Measurements from ENCODE around the gene FOXP3. TPM values are rescaled to one million over a fixed set of nuclear protein-coding genes. Genes with fewer than 3 reads are reported as not detected.

FOXP3 gene
- total RNA-seq, 1 experiment from 2014 or later, result not detected

- Histone ChIP-seq H3K4me2 (ENCODE audit: low read depth, low read length, poor library complexity, severe bottlenecking) (peak overlapping the region; percentile 78), H3K9me3 (ENCODE audit: low read length) (no peaks in the 10 kb centered on the region), H3K4me1 (ENCODE audit: low read length) (peaks cover 22% of the 10 kb centered on the region), H3K36me3 (ENCODE audit: insufficient read depth, low read length) (no peaks in the 10 kb centered on the region), H3K9me2 (replicated peaks; ENCODE audit: insufficient read depth, low read length) (no peaks in the 10 kb centered on the region), H4K20me1 (ENCODE audit: insufficient read depth, low read depth, low read length) (no peaks in the 10 kb centered on the region), H2AFZ (ENCODE audit: low read length) (no peak overlapping the region), H3K27ac (ENCODE audit: low read length) (no peak overlapping the region), H3K79me2 (ENCODE audit: low read length) (no peaks in the 10 kb centered on the region), H3K4me3 (ENCODE audit: low read length) (peak overlapping the region; percentile 65), H3K9ac (ENCODE audit: low read length) (peak overlapping the region; percentile 80), H3K27me3 (ENCODE audit: low read length) (no peaks in the 10 kb centered on the region)
- DNase-seq, result no peak
These were observed 5.9 kb upstream of the FOXP3 start for GRCh38 chrX:49270249-49270921.

- Histone ChIP-seq H3K9me2 (replicated peaks; ENCODE audit: insufficient read depth, low read length) (no peaks in the 10 kb centered on the region), H3K4me3 (ENCODE audit: low read length) (peak within 1 kb of the TSS; percentile 72), H4K20me1 (ENCODE audit: insufficient read depth, low read depth, low read length) (no peaks in the 10 kb centered on the region), H3K9me3 (ENCODE audit: low read length) (no peaks in the 10 kb centered on the region), H3K4me1 (ENCODE audit: low read length) (peaks cover 22% of the 10 kb centered on the region), H3K79me2 (ENCODE audit: low read length) (no peaks in the 10 kb centered on the region), H2AFZ (ENCODE audit: low read length) (peak within 1 kb of the TSS; percentile 42; the same call in 1 of the 2 replicates), H3K27ac (ENCODE audit: low read length) (peak within 1 kb of the TSS; percentile 62), H3K4me2 (ENCODE audit: low read depth, low read length, poor library complexity, severe bottlenecking) (peak within 1 kb of the TSS; percentile 78), H3K27me3 (ENCODE audit: low read length) (no peaks in the 10 kb centered on the region), H3K36me3 (ENCODE audit: insufficient read depth, low read length) (no peaks in the 10 kb centered on the region), H3K9ac (ENCODE audit: low read length) (peak within 1 kb of the TSS; percentile 80)
- DNase-seq, result no peak
These were observed 5.3 kb upstream of the FOXP3 start, which contains the start of gene PPP1R3F for GRCh38 chrX:49269767-49270248. TSS of gene PPP1R3F (plus strand) at chrX:49269793. CDS start at chrX:49269870, 77 bp downstream.

GRCh38 chrX:49269010-49269766 is 4.7 kb upstream of the FOXP3 start:
- no peaks in the 10 kb centered on the region for H3K9me3 ChIP-seq (ENCODE audit: low read length)

GRCh38 chrX:49268702-49269009 is 4.1 kb upstream of the FOXP3 start:
- H3K36me3 ChIP-seq (ENCODE audit: insufficient read depth, low read length), result no peaks in the 10 kb centered on the region
- DNase-seq, result no peak
- H3K4me3 ChIP-seq (ENCODE audit: low read length), result peak overlapping the region; percentile 72
- H3K9ac ChIP-seq (ENCODE audit: low read length), result peak overlapping the region; percentile 77
- no peaks in the 10 kb centered on the region for H3K79me2 ChIP-seq (ENCODE audit: low read length)
- no peaks in the 10 kb centered on the region for H3K27me3 ChIP-seq (ENCODE audit: low read length)
- H3K9me2 ChIP-seq (replicated peaks; ENCODE audit: insufficient read depth, low read length), result no peaks in the 10 kb centered on the region
- H3K4me1 ChIP-seq (ENCODE audit: low read length), result peaks cover 22% of the 10 kb centered on the region
- H4K20me1 ChIP-seq (ENCODE audit: insufficient read depth, low read depth, low read length), result no peaks in the 10 kb centered on the region
- no peak overlapping the region for H2AFZ ChIP-seq (ENCODE audit: low read length)
- H3K9me3 ChIP-seq (ENCODE audit: low read length), result no peaks in the 10 kb centered on the region
- H3K4me2 ChIP-seq (ENCODE audit: low read depth, low read length, poor library complexity, severe bottlenecking), result peak overlapping the region; percentile 68
- H3K27ac ChIP-seq (ENCODE audit: low read length), result peak overlapping the region; percentile 34; the same call in 1 of the 2 replicates

More at GRCh38 chrX:49269010-49269766, 4.7 kb upstream of the FOXP3 start:
- H3K36me3 ChIP-seq (ENCODE audit: insufficient read depth, low read length), result no peaks in the 10 kb centered on the region
- peak overlapping the region; percentile 72 for H3K4me3 ChIP-seq (ENCODE audit: low read length)
- peak; percentile 98 for DNase-seq
- H3K79me2 ChIP-seq (ENCODE audit: low read length), result no peaks in the 10 kb centered on the region
- H4K20me1 ChIP-seq (ENCODE audit: insufficient read depth, low read depth, low read length), result no peaks in the 10 kb centered on the region
- H3K9me2 ChIP-seq (replicated peaks; ENCODE audit: insufficient read depth, low read length), result no peaks in the 10 kb centered on the region
- H3K9ac ChIP-seq (ENCODE audit: low read length), result peak overlapping the region; percentile 80
- peak overlapping the region; percentile 78 for H3K4me2 ChIP-seq (ENCODE audit: low read depth, low read length, poor library complexity, severe bottlenecking)
- no peaks in the 10 kb centered on the region for H3K27me3 ChIP-seq (ENCODE audit: low read length)
- peak overlapping the region; percentile 62 for H3K27ac ChIP-seq (ENCODE audit: low read length)
- peaks cover 22% of the 10 kb centered on the region for H3K4me1 ChIP-seq (ENCODE audit: low read length)
- H2AFZ ChIP-seq (ENCODE audit: low read length), result peak overlapping the region; percentile 42; the same call in 1 of the 2 replicates

GRCh38 chrX:49266523-49267445 is 2.3 kb upstream of the FOXP3 start:
- DNase-seq, result no peak
- H3K27me3 ChIP-seq (ENCODE audit: low read length), result no peaks in the 10 kb centered on the region
- no peak overlapping the region for H2AFZ ChIP-seq (ENCODE audit: low read length)
- no peaks in the 10 kb centered on the region for H3K9me3 ChIP-seq (ENCODE audit: low read length)
- H3K27ac ChIP-seq (ENCODE audit: low read length), result no peak overlapping the region
- H3K79me2 ChIP-seq (ENCODE audit: low read length), result no peaks in the 10 kb centered on the region
- H3K9me2 ChIP-seq (replicated peaks; ENCODE audit: insufficient read depth, low read length), result no peaks in the 10 kb centered on the region
- no peaks in the 10 kb centered on the region for H4K20me1 ChIP-seq (ENCODE audit: insufficient read depth, low read depth, low read length)
- H3K36me3 ChIP-seq (ENCODE audit: insufficient read depth, low read length), result no peaks in the 10 kb centered on the region
- H3K4me3 ChIP-seq (ENCODE audit: low read length), result no peak overlapping the region
- no peak overlapping the region for H3K4me2 ChIP-seq (ENCODE audit: low read depth, low read length, poor library complexity, severe bottlenecking)
- H3K4me1 ChIP-seq (ENCODE audit: low read length), result peaks cover 22% of the 10 kb centered on the region
- no peak overlapping the region for H3K9ac ChIP-seq (ENCODE audit: low read length)

- Histone ChIP-seq H3K4me1 (ENCODE audit: low read length) (peaks cover 7% of the 10 kb centered on the region), H2AFZ (ENCODE audit: low read length) (no peak overlapping the region), H3K36me3 (ENCODE audit: insufficient read depth, low read length) (no peaks in the 10 kb centered on the region), H3K9ac (ENCODE audit: low read length) (no peak overlapping the region), H3K27me3 (ENCODE audit: low read length) (no peaks in the 10 kb centered on the region), H3K27ac (ENCODE audit: low read length) (no peak overlapping the region), H3K9me2 (replicated peaks; ENCODE audit: insufficient read depth, low read length) (no peaks in the 10 kb centered on the region), H3K79me2 (ENCODE audit: low read length) (no peaks in the 10 kb centered on the region), H4K20me1 (ENCODE audit: insufficient read depth, low read depth, low read length) (no peaks in the 10 kb centered on the region), H3K9me3 (ENCODE audit: low read length) (no peaks in the 10 kb centered on the region), H3K4me2 (ENCODE audit: low read depth, low read length, poor library complexity, severe bottlenecking) (no peak overlapping the region), H3K4me3 (ENCODE audit: low read length) (no peak overlapping the region)
- no peak for DNase-seq
These were observed 879 bp downstream of the FOXP3 start for GRCh38 chrX:49263631-49264030.

GRCh38 chrX:49262603-49263002 is 1.9 kb downstream of the FOXP3 start:
- Histone ChIP-seq H3K4me1 (ENCODE audit: low read length) (no peaks in the 10 kb centered on the region), H2AFZ (ENCODE audit: low read length) (no peak overlapping the region), H3K9me3 (ENCODE audit: low read length) (no peaks in the 10 kb centered on the region), H3K9ac (ENCODE audit: low read length) (no peak overlapping the region), H4K20me1 (ENCODE audit: insufficient read depth, low read depth, low read length) (no peaks in the 10 kb centered on the region), H3K9me2 (replicated peaks; ENCODE audit: insufficient read depth, low read length) (no peaks in the 10 kb centered on the region), H3K4me3 (ENCODE audit: low read length) (no peak overlapping the region), H3K36me3 (ENCODE audit: insufficient read depth, low read length) (no peaks in the 10 kb centered on the region), H3K27ac (ENCODE audit: low read length) (no peak overlapping the region), H3K79me2 (ENCODE audit: low read length) (no peaks in the 10 kb centered on the region), H3K4me2 (ENCODE audit: low read depth, low read length, poor library complexity, severe bottlenecking) (no peak overlapping the region), H3K27me3 (ENCODE audit: low read length) (no peaks in the 10 kb centered on the region)
- DNase-seq, result no peak
